Spleen (tissue), 7 donors: ENCODE results near the gene PIK3R6.

ENCODE experiments used
- CTCF ChIP-seq, 11 experiments: fragments of 200-600 bp in 7 of 11; fragments of 450-650 bp in 4 of 11; sonication (generic) in 4 of 11; IDR thresholded peaks in 8 of 11; conservative IDR thresholded peaks in 3 of 11; 1 replicate in 7 of 11; 2 replicates in 4 of 11; pipeline versions ENCODE4 v1.4.0 to v1.8.0; 2016 to 2021; ENCODE audit warnings: antibody characterized with exemption in 11 of 11, inconsistent platforms in 4 of 11, mild to moderate bottlenecking in 1 of 11
- POLR2AphosphoS5 ChIP-seq, 3 donors: sonication (generic); formaldehyde crosslinking; IDR thresholded peaks; one replicate each; pipeline ENCODE4 v1.5.1; 2017; ENCODE audit warnings: antibody characterized with exemption in 3 of 3
- donor health status: DM: no; HTN: no; CAD: no; lungs with moderate emphysema.
- donor health status: DM: no; HTN: no; CAD: no.
- donor health status: DM: no; HTN: no; CAD: no.

- TF ChIP-seq CTCF (IDR thresholded peaks at IDR 0.05 in 8 of 11, conservative IDR thresholded peaks at IDR 0.05 in 3 of 11) (no peak), POLR2AphosphoS5 (IDR thresholded peaks at IDR 0.05) (peak in 1 of 3 donors; percentile 46)
Measured at GRCh38 chr17:8873801-8874715, 6.6 kb upstream of the PIK3R6 start.
